ENCODE results near the gene COL4A6.
A peak's percentile ranks its signal among the peaks of the same experiment; 100 is the strongest.

COL4A6 gene

DNA sequence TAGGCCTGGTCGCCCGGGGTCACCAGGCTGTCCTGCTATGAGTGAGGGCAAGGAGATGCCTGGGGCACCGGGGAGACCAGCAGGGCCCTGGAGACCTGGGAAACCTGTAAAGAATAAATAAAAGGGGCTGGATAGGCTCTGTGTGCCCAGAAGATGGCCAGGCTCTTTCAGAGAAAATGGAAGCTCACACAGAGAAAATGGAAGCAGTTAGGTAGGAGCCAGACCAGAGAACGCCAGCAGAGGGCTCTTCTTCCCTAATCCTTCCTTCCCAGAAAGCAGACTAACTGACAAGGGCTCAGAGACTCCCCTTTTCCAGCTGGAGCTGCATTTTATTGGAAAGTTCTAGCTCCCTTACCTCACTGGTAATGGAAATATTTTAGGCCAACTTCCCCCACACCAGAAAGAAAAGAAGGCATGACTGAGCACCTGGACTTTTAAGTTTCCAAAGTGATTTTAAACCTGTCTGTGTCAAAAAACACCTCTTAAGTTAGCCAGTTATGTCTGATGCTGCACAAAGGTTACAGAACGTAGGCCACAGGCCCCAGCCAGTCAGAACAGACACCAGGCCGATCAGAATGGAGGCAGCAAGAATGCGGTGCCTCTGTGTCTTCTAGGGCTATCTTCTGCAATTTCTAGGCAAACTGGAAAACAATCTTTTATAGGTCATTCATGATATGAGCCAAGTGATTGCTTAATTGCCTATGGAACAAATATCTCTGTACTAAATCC lies 272.7 kb downstream of the COL4A6 start:
- DNase-seq (ENCODE audit: insufficient read length, low spot score): peak; percentile 22
- FAIRE-seq: no peak

DNA sequence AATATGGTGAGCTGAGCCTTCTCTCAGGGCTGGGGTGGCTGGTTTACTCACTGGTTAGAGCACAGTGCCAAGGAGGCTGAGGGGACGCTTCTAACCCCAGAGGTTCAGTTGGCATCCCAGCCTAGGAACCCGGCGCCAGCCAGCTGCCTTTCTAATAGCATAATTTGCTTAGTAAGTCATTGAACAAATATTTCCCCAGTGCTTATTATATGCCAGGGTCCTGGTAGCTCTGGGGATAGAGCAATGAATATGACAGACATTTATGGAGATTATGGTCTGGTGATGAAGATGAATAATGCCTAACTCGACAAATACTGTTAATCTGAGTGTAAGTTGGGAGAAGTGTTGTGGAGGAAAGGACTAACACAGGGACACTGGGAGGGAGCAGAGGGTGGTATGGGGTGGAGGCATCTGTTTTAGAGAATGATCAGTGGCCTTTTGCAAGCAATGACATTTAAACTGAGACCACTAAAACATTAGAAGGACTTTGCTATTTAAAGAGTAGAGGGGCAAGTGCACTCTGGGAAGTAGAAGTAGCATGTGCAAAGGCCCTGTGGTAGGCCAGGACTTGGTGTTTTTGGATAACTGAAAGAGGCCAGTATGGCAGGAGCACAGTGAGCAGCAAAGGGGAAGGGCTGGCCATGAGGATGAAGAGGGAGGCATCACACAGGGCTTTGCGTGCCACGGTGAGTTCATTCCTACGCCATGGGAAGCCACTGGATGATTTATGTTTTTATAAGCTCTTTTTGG lies 274.7 kb downstream of the COL4A6 start:
- no peak for FAIRE-seq
- DNase-seq (ENCODE audit: insufficient read length, low spot score): no peak

DNA sequence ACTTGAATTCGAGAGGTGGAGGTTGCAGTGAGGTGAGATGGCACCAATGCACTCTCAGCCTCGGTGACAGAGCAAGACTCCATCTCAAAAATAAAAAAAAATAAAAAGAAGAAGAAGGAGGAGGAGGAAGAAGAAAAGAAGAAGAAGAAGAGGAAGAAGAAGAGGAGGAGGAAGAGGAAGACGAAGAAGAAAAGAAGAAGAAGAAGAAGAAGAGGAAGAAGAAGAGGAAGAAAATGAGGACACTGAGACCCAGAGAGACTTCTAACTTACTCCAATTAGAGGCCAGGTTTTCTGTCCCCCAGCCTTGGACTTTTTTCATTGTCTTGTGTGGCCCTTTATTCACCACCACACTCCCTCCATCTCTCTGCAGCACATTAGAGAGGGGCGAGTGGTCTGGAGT lies 276.0 kb downstream of the COL4A6 start:
- DNase-seq (ENCODE audit: insufficient read length, low spot score) (no peak), FAIRE-seq (no peak)

DNA sequence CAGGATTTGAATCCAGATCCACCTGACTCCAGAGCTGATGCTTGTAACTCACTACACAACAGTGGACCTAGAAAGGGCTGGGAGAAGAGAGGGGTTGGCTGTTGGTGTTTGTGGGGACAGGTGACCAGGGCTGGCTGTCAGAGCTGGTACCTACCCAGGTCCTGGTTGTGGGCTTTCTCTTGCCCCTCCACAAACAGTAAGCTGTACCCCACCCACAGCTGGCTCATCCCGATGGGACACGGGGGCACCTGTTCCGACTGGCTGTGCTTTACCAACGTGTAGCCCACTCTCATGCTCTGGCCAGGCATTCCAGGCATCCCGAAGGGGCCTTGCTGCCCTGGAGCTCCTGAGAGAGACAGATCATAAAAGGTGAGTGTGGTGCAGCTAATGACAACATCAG lies 277.9 kb downstream of the COL4A6 start:
- FAIRE-seq: no peak
- DNase-seq (ENCODE audit: insufficient read length, low spot score): no peak

DNA sequence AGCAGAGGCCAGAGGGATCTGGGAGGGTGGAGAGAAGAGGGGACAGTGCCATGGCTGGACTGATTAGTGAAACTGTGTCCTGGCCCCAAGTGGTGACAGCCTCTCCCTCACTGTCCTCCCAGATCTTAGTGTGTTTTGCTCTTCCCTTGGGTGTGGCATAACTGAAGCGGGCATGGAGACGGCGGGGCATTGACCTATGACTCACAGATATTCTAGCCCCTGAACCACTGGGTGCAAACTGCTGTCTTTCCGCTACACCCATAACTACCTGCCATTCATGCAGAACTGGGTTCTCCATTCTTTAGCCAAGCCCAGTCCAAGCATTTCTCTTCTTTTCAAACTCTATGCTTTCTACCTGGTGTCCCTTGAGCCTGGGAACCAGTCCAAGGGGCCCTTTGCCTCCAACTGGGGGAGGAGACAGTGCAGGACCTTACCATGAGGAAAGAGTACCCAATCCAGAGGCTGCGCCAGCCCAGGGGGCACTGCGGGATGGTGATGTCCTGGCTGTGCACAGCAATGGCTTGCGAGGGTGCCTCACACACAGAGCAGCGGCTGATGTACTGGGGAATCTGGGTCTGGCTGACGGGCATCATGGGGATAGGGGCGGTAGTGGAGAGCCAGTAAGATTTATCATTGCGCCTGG lies 279.1 kb downstream of the COL4A6 start:
- DNase-seq (ENCODE audit: insufficient read length, low spot score): no peak
- no peak for FAIRE-seq

DNA sequence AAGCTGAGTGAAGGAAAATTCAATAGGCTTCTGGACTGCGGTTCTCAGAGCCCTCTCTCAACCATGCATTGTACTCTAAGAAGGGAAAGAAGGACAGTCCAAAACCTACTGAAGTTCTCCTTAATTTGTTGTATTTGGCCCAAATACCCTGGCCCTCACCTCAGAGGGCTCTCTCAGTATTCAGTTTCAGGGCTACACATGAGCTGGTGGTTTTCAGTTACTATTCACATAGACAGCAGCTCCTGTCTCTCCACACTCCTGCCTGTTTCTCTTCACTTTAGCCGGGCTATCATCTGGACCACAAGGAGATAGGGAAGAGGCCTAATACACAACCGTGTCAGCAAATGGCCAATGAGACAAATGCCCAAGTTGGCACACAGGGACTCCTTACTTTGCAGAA lies 280.6 kb downstream of the COL4A6 start:
- no peak for FAIRE-seq
- DNase-seq (ENCODE audit: insufficient read length, low spot score): no peak

DNA sequence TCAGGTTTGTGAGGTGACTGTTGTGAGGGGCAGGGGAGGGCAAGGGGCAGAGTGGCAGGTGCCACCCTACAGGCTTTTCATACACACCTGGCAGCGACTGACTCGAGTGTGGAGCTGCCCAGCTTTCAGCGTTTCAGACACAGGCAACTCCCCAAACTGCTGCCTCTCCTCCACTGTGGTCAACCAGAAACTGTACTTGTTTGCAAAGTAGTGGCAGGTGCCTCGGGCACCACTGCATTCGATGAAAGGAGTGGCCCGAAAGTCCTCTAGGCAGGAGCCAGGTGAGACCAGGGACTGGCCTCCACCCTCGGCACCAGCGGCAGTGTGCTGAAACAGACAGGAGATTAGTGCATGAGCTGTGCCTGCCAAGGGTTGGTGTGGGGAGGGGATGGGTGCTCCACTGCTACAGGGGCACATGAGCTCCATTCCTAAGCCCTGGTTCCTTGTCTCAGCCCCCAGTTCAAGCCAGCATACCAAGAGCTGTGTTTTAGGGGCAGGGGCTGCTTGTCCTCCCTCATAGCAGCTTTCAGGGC lies 281.2 kb downstream of the COL4A6 start:
- FAIRE-seq (no peak), DNase-seq (ENCODE audit: insufficient read length, low spot score) (no peak)

DNA sequence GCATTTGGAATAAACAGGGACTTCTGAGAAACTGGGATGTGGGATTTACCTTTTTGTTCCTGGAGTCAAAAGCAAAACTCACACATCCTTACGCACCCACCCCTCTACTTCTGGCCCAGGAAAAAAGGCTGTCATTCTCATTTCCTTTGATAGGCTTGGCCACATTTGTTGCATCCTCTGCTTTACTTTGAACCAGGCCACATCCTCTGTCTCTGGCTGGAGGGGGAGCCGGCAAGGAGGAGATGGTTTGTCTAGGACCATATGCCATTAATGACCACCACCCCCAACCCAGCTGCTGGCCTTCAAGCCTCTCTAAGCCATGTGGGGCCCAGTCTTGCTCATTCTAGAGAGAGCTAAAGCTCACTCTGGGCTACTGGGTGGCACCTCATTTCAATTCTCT lies 282.1 kb downstream of the COL4A6 start:
- DNase-seq (ENCODE audit: insufficient read length, low spot score): no peak

DNA sequence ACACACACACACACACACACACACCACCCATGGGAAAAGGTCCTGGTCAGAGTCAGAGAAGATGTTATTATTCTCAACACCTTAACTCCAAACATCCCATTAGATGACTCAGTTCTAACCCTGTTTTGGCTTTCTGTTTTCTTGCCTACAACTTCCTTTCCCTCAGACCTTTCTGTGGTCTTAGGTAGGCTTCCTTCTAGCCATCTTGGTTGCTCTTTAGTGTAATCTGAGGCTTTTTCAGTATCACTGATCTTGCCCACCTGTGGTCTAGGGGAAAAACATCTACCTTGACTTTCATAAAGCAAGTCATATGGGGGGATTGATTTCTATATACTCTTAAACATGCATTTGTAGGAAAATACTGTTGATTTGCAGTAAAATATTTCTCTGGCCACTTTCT lies 289.7 kb downstream of the COL4A6 start:
- FAIRE-seq (no peak), DNase-seq (ENCODE audit: insufficient read length, low spot score) (no peak)

More for the DNA sequence above, 282.1 kb downstream of the COL4A6 start:
- no peak for FAIRE-seq

DNA sequence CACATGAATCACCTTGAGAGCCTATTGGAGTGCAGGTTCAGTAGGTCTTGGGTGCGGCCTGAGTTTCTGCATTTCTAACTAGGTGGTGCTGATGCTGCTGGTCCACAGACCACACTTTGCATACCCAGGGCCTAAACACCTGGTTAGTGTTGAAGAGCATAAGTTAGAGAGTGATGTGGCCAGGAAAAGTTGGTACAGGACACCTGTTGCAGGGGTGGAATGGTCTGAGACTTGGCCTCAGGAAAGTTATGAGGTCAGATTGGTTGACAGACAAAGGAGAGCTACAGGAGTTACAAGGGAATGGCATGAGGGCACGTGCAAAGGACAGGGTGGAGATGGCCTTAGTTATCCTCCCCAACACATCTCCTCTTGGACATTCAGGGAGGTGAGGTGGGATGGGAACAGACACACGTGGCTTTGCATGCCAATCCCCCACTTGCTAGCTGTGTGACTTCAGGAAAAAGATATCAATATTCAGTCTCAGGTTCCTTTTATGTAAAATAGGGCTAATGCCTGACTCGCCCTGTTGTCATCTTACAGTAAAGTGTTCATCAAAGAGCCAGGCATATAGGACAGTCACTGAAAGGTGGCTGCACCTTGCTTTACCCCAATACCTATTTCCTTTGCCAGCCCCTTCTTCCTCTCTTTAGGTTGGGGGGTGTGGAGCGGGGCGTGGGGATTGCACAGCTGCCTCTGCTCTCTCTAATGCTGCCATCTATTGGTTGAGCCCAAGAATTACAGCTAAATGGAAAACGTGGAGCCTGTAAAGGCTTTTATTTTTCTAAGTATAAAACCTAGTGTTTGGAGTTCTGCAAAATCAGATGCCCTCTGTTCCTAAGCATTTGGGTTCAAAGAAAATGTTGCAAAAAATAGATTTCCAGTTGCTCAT lies 299.2 kb downstream of the COL4A6 start:
- DNase-seq (ENCODE audit: insufficient read length, low spot score): no peak
- FAIRE-seq: no peak

DNA sequence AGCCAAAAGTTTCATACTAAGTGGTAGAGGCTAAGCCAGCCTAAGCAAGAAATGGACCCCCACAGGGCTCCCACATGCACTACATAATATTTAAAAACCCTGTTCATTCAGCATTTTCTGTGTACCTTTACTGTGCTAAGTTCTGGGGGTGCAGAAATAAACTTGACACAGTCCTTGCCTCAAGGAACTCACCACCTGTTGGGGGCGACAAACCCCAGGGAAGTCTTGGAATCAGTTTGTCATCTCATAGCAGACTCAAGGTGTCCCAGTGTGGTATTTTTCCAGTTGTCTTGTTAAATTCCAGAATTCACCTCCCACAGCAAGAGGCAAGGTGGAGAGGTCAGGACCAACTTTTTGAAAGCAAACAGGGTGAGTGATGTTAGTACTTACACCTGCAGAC lies 303.5 kb downstream of the COL4A6 start:
- FAIRE-seq (no peak), DNase-seq (ENCODE audit: insufficient read length, low spot score) (no peak)

DNA sequence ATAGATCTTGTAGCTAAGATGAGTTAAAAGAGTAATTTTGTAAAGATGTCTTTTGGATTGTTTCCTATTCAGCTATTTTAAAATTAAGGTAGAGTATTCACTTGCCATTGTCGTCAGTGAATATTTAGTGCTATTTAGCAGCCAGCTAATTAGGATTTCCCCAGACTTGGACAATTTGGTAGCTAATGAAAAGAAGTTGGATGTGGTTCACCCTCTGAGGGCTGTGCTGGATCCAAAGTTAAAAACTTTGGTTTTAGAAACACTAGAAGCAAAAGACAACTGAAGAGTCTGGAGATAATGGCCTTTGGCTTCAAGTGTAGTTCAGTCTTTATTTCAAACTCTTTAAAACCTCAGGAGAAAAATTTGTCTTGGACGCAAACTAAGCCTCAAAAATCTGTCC lies 305.3 kb downstream of the COL4A6 start:
- DNase-seq (ENCODE audit: insufficient read length, low spot score): no peak
- FAIRE-seq: no peak

DNA sequence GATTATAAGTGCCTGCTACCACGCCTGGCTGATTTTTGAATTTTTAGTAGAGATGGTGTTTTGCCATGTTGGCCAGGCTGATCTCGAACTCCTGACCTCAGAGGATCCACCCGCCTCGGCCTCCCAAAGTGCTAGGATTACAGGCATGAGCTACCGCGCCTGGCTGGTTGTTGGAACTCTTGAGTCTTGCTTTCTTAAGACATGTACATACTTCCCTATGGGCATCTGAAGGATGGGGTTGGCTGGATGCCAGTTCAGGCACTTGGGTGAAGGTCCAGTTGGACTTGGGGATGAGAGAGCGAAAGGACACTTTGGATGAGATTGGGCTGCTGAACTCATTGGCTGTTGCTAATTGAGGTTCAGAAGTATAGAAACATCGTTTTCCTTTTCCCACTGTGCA lies 306.2 kb downstream of the COL4A6 start:
- no peak for DNase-seq (ENCODE audit: insufficient read length, low spot score)
- no peak for FAIRE-seq

DNA sequence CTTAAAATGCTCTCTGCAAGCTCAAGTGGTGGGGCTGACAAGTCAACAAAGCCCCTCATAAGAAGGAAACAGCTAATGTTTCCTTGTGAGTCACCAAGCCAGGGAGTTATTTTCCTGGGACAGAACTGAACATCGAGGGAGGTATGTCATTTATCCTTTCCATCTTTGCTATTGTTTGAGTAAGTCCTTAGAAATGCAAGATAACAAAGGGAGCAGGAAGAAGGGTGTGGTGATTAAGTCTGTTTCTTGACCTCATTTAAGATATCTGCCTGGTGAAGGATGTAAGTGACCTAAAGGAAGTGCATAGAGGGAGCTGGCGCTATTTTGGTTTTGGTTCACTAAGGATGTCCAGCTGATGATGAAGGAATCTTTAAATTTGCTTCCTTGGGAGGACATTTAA lies 306.8 kb downstream of the COL4A6 start:
- no peak for FAIRE-seq
- DNase-seq (ENCODE audit: insufficient read length, low spot score): peak; percentile 2

DNA sequence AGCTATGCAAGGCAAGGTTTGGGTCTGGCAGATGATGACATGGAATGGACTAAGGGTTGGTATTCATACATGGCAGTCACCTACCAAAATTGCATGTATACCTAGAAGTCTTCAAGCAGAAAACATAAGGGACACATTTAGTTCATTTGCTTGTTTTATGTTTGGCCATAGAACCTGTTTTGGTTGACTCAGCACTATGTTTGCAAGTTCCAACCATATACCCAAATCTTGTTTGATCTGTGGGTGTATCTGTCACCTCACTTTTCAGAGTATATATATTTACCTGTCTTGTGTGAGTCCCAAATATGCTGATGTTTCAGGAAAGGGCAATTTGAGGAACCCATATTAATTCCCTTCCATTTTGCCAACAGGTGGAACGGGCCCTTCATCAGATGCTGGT lies 307.3 kb downstream of the COL4A6 start:
- DNase-seq (ENCODE audit: insufficient read length, low spot score) (no peak), FAIRE-seq (no peak)

DNA sequence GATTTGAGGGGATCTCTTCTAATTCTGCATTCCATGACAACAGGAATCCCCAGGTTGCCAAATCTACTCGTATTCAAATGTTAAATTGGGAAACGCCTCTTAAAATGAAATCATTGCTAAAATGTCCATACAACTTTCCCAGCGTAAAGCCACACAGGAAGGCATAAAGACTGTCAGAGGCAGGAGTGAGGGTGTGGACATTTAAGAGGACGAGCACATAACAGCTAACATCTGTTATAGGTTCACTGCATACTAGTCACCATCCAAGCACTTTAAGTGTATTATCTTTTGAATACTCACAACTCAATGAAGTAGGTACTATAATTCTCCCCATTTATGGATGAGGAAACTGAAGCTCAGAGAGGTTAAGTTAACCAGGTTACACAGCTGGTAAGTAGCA lies 311.1 kb downstream of the COL4A6 start:
- FAIRE-seq: no peak
- DNase-seq (ENCODE audit: insufficient read length, low spot score): no peak

DNA sequence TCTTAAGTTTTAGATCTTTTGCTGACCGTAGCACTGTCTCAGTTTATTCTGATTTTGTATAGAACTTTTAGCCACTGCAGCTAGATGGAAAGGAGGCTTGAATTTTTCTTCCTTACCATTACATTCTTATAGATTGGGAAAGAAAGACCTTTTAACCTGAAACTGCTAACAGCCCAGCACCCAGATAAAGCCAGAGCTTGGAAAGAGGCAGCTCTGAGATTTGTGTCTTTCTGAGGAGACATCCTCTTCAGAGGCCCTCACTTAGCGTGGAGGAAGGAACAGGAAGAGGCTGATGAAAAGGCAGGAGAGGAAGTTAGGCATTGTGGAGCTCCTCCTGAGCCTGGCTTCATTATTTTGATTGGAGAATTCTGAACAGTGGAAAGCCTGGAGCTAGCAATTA lies 311.6 kb downstream of the COL4A6 start:
- FAIRE-seq (no peak), DNase-seq (ENCODE audit: insufficient read length, low spot score) (no peak)

DNA sequence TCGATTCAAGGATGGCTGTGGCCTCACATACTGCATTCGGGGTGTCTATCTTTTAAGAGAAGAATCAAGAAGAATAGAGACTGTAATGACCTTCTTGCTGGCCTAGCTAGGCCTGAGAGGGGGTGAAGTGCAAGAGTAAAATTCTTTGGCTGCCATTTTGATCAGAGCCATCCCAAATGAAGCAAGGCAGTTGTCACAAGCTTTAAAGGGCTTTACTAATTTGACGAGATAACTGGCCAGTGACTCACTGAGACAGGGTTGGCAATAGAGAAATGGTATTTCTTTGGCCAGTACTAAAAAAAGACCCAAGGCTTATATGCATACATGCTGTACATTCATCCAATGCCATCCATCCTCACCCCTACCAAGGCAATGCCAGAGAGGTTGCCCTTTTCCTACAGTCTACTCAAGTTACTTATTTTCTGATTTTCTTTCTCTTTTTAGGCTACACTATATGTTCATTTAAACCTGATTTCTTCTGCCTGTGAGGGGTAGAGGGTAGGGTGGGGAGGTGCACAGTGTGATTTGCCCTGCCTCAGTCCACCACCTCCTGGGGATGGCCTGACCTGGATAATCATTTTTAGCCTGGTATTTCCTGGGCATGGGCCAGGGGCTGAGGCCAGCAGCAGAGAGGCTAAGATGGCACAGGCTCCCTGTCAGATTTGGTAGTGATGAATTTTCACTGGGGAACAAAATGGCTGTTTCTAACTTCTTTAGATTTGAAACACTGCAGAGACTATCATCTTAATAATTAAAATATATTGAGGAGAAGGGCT lies 314.4 kb downstream of the COL4A6 start:
- no peak for DNase-seq (ENCODE audit: insufficient read length, low spot score)
- no peak for FAIRE-seq

DNA sequence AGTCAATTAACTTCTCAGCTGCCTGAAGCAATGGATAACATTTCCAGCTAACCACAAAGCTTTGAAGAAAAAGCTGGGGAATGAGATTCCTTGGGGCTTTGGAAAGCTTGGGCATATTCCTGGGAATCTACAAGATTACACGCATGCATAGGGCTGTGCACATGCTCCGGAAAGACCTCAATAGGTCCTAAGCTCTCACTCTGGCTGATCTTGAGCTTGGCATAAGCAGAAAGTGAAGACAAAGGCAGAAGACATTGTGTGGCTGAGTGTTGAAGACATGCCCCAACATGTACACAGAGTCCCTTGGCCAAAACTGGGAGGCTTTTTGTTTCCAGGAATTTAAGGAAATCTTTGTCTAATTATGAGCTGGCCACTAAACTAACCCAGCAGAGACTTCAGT lies 315.5 kb downstream of the COL4A6 start:
- no peak for DNase-seq (ENCODE audit: insufficient read length, low spot score)
- FAIRE-seq: no peak

DNA sequence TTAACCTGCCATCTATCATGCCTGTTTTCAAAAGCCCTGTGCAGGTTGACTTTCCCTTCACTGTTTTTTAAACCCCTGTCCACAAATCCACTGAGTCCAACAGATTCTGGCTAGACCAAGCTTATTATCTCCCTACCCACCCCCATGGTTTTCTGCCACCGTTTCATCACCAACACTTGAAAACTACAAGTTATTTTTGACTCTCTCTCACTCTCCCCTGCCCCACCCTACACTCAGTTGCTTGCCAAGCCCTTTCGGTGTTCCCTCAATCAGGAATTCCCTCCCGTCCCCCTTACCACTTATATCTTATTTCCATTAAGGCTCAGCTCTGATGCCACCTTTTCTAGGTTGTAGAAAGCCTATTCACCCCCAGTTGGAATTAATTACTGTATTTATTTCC lies 316.9 kb downstream of the COL4A6 start:
- FAIRE-seq (no peak), DNase-seq (ENCODE audit: insufficient read length, low spot score) (no peak)
